GM12878 (cell line): Measurements from ENCODE around the gene PSMD12. TPM values are rescaled to one million over a fixed set of nuclear protein-coding genes. Genes with fewer than 3 reads are reported as not detected.

Experiments used
- ATAC-seq: fragments of 200-7000 bp; cut with Tn5 transposase; 3 replicates; pipeline ENCODE4 v1.9.1; 2020; ENCODE audit warnings: mild to moderate bottlenecking, moderate library complexity
- BruUV-seq: library from RNA; stranded (reverse); fragments of 400-500 nt; replicated peaks from 2 replicates; lab custom pipeline; 2021; lab: Mats Ljungman, UMichigan
- CTCF ChIA-PET: fragments of 300-600 bp; sonication (Branson Sonifier 250); formaldehyde crosslinking; extraction: SDS; loops from one replicate; lab custom pipeline; 2021; ENCODE audit warnings: inconsistent platforms; lab: Yijun Ruan, JAX
- POLR2A ChIA-PET: fragments of 350-600 bp; formaldehyde crosslinking; extraction: SDS; loops from one replicate; lab custom pipeline; 2021; ENCODE audit warnings: inconsistent platforms; lab: Charles Lee
- RAD21 ChIA-PET: fragments of 300-600 bp; sonication (Branson Sonifier 250); formaldehyde crosslinking; loops from one replicate; lab custom pipeline; 2023; ENCODE audit warnings: antibody characterized with exemption; ENCODE audit not compliant: unreplicated experiment; lab: Charles Lee
- SMC1A ChIA-PET: fragments of 300-600 bp; sonication (Branson Sonifier 250); formaldehyde crosslinking; loops from one replicate; lab custom pipeline; 2023; ENCODE audit not compliant: unreplicated experiment, uncharacterized antibody; lab: Charles Lee
- DNase-seq: peaks from one replicate; pipeline ENCODE4 v3.0.0-alpha.2; 2011; ENCODE audit warnings: low read depth, low spot score
- FAIRE-seq: peaks from 3 replicates; lab custom pipeline; 2011; peaks lifted over from hg19 to GRCh38; lab: Jason Lieb, UNC
- H2AFZ ChIP-seq: 2 replicates; pipeline ENCODE4 v1.6.0; 2011; ENCODE audit warnings: low read depth, low read length, control low read depth; ENCODE audit not compliant: control insufficient read depth
- H3K27ac ChIP-seq: 2 replicates; pipeline ENCODE4 v1.5.1; 2011; ENCODE audit warnings: control low read depth; ENCODE audit not compliant: control insufficient read depth, insufficient read depth
- H3K27me3 ChIP-seq, 2 experiments: replicated peaks in 1 of 2; 2 replicates each; pipeline versions ENCODE4 v1.6.0 to v1.6.1; 2011; ENCODE audit warnings: low read length in 1 of 2; ENCODE audit not compliant: control insufficient read depth in 2 of 2, insufficient read depth in 2 of 2
- H3K36me3 ChIP-seq, 2 experiments: 2 replicates each; pipeline ENCODE4 v1.5.1; 2011; ENCODE audit warnings: low read length in 1 of 2; ENCODE audit not compliant: control insufficient read depth in 2 of 2, insufficient read depth in 2 of 2
- H3K4me1 ChIP-seq: 2 replicates; pipeline ENCODE4 v1.6.1; 2011; ENCODE audit warnings: mild to moderate bottlenecking, low read length, moderate library complexity, mixed read lengths; ENCODE audit not compliant: control insufficient read depth, insufficient read depth
- H3K4me2 ChIP-seq: 2 replicates; pipeline ENCODE4 v1.6.0; 2011; ENCODE audit warnings: control low read depth; ENCODE audit not compliant: control insufficient read depth, insufficient read depth
- H3K4me3 ChIP-seq: fragments of 200-600 bp; sonication (generic); 2 replicates; pipeline ENCODE4 v1.5.1; 2016
- H3K79me2 ChIP-seq: 2 replicates; pipeline ENCODE4 v1.6.0; 2011; ENCODE audit warnings: low read length; ENCODE audit not compliant: control insufficient read depth, insufficient read depth
- H3K9ac ChIP-seq: 2 replicates; pipeline ENCODE4 v1.8.0; 2011; ENCODE audit warnings: low read length, control low read depth, mixed read lengths; ENCODE audit not compliant: control insufficient read depth, insufficient read depth
- H3K9me3 ChIP-seq: replicated peaks from 3 replicates; pipeline ENCODE4 v1.5.1; 2011; ENCODE audit warnings: mild to moderate bottlenecking, low read length; ENCODE audit not compliant: control insufficient read depth, insufficient read depth
- H4K20me1 ChIP-seq: 2 replicates; pipeline ENCODE4 v1.6.0; 2011; ENCODE audit not compliant: control insufficient read depth, insufficient read depth
- CEBPB ChIP-seq, 2 experiments: fragments of 150-350 bp in 1 of 2; IDR thresholded peaks; 2 replicates each; pipeline ENCODE4 v1.6.1; 2012 to 2014; ENCODE audit warnings: low read depth in 2 of 2, low read length in 2 of 2, borderline replicate concordance in 1 of 2, inconsistent platforms in 1 of 2
- IKZF1 ChIP-seq: fragments of 450-650 bp; conservative IDR thresholded peaks from 2 replicates; pipeline ENCODE4 v1.6.1; 2017; ENCODE audit warnings: antibody characterized with exemption, mild to moderate bottlenecking
- IRF4 ChIP-seq: IDR thresholded peaks from 2 replicates; pipeline ENCODE4 v1.6.1; 2011; ENCODE audit warnings: low read depth, low read length
- POLR2A ChIP-seq: IDR thresholded peaks from 2 replicates; pipeline ENCODE4 v1.6.1; 2011; ENCODE audit warnings: low read depth, mild to moderate bottlenecking, low read length
- SUPT20H ChIP-seq: IDR thresholded peaks from 2 replicates; pipeline ENCODE4 v1.6.1; 2011; ENCODE audit warnings: low read depth, mild to moderate bottlenecking, low read length, moderate library complexity, borderline replicate concordance; ENCODE audit not compliant: control insufficient read depth
- WRNIP1 ChIP-seq: IDR thresholded peaks from 2 replicates; pipeline ENCODE4 v1.6.1; 2011; ENCODE audit warnings: low read depth, low read length, improper control_type of control experiment, borderline replicate concordance
- WGBS: methylation state at CpG from one replicate; pipeline ENCODE4 v1.1.6; 2016; ENCODE audit warnings: low lambda C conversion rate; ENCODE audit not compliant: insufficient replicate concordance, insufficient coverage; ENCODE audit errors: missing lambda C conversion rate; 5-methylcytosine and 5-hydroxymethylcytosine counted together
- in situ Hi-C: fragments of 300-500 bp; cut with MboI; formaldehyde crosslinking; loops from 9 replicates; pipeline ENCODE4 v1.14.3; 2018; ENCODE audit warnings: mixed read lengths
- intact Hi-C: fragments of 100-400 bp; cut with micrococcal nuclease; formaldehyde crosslinking; loops from one replicate; pipeline ENCODE4 v1.14.2; 2022; ENCODE audit not compliant: unreplicated experiment
- polyA plus RNA-seq, 11 experiments: library from polyadenylated mRNA; depleted of rRNA in 4 of 11; unstranded in 6 of 11; stranded (reverse) in 5 of 11; fragments of >200 nt; fragmentation: Nextera tagmentation in 4 of 11; fragmentation: Illumina TruSeq in 1 of 11; extraction: Ambion mirVana in 4 of 11; extraction: Trizol in 1 of 11; gene quantifications; 1 replicate in 1 of 11; 2 replicates in 10 of 11; pipeline versions ENCODE4 v1.2.1 to v1.2.3, GENCODE V29; 2011 to 2016; ENCODE audit warnings: inconsistent platforms in 2 of 11, missing spikeins in 2 of 11, low read depth in 1 of 11
- total RNA-seq, 4 experiments: library from RNA; depleted of rRNA in 3 of 4; stranded (reverse); fragments of >200 nt in 3 of 4; fragmentation: Illumina TruSeq in 1 of 4; extraction: Trizol in 1 of 4; gene quantifications; 2 replicates each; pipeline versions ENCODE4 v1.2.1 to v1.2.3, GENCODE V29; 2013 to 2021

Gene PSMD12
- total and polyA plus RNA-seq, 10 of the 15 experiments (the other 5 are each of a cell fraction or from before 2014, with no cell fraction given): 19.8 to 149 (median 47.5) TPM

DNA sequence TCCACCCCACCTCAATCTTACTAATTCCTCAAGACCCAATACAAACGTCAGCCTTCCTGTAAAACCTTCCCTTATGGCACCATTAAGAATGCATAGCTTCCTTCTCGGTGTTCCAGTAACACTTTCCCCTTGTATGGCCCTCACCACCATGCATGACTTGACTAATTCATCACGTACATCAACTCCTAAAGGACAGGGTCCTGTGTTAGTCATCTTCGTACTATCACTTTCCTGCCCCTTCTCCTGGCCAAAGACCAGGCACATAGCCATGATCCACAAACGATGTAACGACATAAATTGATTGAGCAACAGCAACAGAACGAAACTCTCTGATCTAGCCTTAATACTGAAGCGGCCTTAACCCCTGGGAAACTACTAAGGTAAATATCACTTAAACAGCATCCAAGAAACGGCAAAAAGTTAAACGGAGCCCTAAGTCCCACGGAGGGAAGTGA lies 612 bp downstream of the PSMD12 start:
- TF ChIP-seq CEBPB (IDR thresholded peaks at IDR 0.05; ENCODE audit: borderline replicate concordance in 1 of 2, low read depth in 2 of 2, low read length in 2 of 2): 0 out of 4 replicates have a peak, but pooled peaks of 1 of the 2 experiments have one; percentile 23
- no peak for TF ChIP-seq SUPT20H
- no peak for TF ChIP-seq IRF4
- TF ChIP-seq IKZF1: no peak
- no peak for TF ChIP-seq POLR2A
- TF ChIP-seq WRNIP1: peak; percentile 78; the same call in 1 of the 2 replicates
- in situ Hi-C loops: loop anchor here (5.0 to 10.0 kb wide), 3 partner anchors 352 to 549 kb away; partner anchors contain the start of gene NOL11
- no peak for DNase-seq
- Histone ChIP-seq H3K9me3 (no peaks in the 10 kb centered on the region), H4K20me1 (no peaks in the 10 kb centered on the region), H3K27ac (peak overlapping the region; percentile 80), H2AFZ (peak overlapping the region; percentile 14; the same call in 1 of the 2 replicates), H3K27me3 (no peaks in the 10 kb centered on the region), H3K4me3 (peak overlapping the region; percentile 98), H3K36me3 (peaks cover 0 to 8% of the 10 kb centered on the region in 2 experiments; a peak in 1 of 4 replicates), H3K9ac (peak overlapping the region; percentile 91), H3K4me2 (peak overlapping the region; percentile 92), H3K79me2 (peaks cover 56% of the 10 kb centered on the region), H3K4me1 (peaks cover 6% of the 10 kb centered on the region; the same call in 1 of the 2 replicates)
- BruUV-seq: no TSS peak
- WGBS: 2% methylated on average over 11 of the region's 11 CpGs
- peak; percentile 48 for ATAC-seq
- RAD21 ChIA-PET: interaction anchor here (0.7 to 3.0 kb wide), 3 partner anchors 8 to 68 kb away, joined by 4 to 8 read pairs (median 4); no protein-coding TSS in a partner anchor
- POLR2A ChIA-PET: interaction anchor here (1.1 to 1.2 kb wide), 2 partner anchors 20 to 337 kb away, joined by 3 to 4 read pairs; no protein-coding TSS in a partner anchor
- intact Hi-C loops: no loop called here
- CTCF ChIA-PET: interaction anchor here (0.9 to 6.6 kb wide), 4 partner anchors 9 to 394 kb away, joined by 3 to 45 read pairs (median 6); no protein-coding TSS in a partner anchor
- SMC1A ChIA-PET: interaction anchor here (0.6 to 4.4 kb wide), 5 partner anchors 10 to 915 kb away, joined by 3 to 25 read pairs (median 4); partner anchors contain the start of gene PITPNC1
- FAIRE-seq: peak; percentile 41
